HCT116 (cell line): ENCODE data around the gene RPL41.
A peak's percentile ranks its signal among the peaks of the same experiment; 100 is the strongest.

ENCODE experiments used
- ELF1 ChIP-seq: IDR thresholded peaks from 2 replicates; pipeline ENCODE4 v1.6.1; 2012; ENCODE audit warnings: low read depth, borderline replicate concordance
- JUND ChIP-seq: IDR thresholded peaks from 2 replicates; pipeline ENCODE4 v1.6.1; 2012
- POLR2A ChIP-seq: IDR thresholded peaks from 2 replicates; pipeline ENCODE4 v1.7.0; 2011; ENCODE audit warnings: borderline replicate concordance; ENCODE audit not compliant: insufficient read depth, insufficient read length; ENCODE audit errors: extremely low read depth
- RAD21 ChIP-seq: IDR thresholded peaks from 2 replicates; pipeline ENCODE4 v1.6.1; 2012; ENCODE audit warnings: low read depth, mild to moderate bottlenecking
- SP1 ChIP-seq: IDR thresholded peaks from 2 replicates; pipeline ENCODE4 v1.6.1; 2012; ENCODE audit warnings: low read depth
- SRF ChIP-seq: IDR thresholded peaks from 2 replicates; pipeline ENCODE4 v1.6.1; 2012; ENCODE audit warnings: low read depth
- YY1 ChIP-seq: IDR thresholded peaks from 2 replicates; pipeline ENCODE4 v1.6.1; 2011; ENCODE audit warnings: low read length, low read depth, moderate library complexity, mild to moderate bottlenecking; ENCODE audit not compliant: insufficient replicate concordance; ENCODE audit errors: extremely low read depth
- TF ChIP-seq, protein P1 (sequence below), 3 experiments: fragments of 200-600 bp in 1 of 3; sonication (generic) in 1 of 3; IDR thresholded peaks in 2 of 3; conservative IDR thresholded peaks in 1 of 3; 2 replicates each; pipeline ENCODE4 v1.5.1; 2012 to 2017; ENCODE audit warnings: low read depth in 2 of 3, low read length in 2 of 3, antibody characterized with exemption in 1 of 3, borderline replicate concordance in 1 of 3, control low read depth in 1 of 3, mild to moderate bottlenecking in 1 of 3, mixed read lengths in 1 of 3, mixed run types in 1 of 3, moderate library complexity in 1 of 3; ENCODE audit not compliant: insufficient read depth in 1 of 3
- TF ChIP-seq, protein P2 (sequence below): IDR thresholded peaks from 2 replicates; pipeline ENCODE4 v1.6.1; 2011; ENCODE audit warnings: mild to moderate bottlenecking, low read length, moderate library complexity; ENCODE audit not compliant: insufficient replicate concordance; ENCODE audit errors: extremely low read depth

DNA sequence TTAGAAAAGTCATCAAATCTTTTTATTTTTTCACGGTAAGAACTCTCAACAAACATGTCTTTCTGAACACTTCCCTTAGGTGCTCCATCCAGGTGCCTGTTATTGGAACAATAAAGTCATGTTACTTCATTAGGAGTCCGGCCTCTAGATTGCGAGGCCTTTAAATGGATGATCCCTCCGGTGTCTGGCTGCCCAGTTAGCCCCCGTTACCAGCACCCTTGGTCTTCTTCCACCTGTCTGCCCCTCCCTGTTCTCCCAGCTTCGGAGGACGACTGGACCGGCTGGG is 12.7 kb upstream of the RPL41 start:
- TF ChIP-seq POLR2A (no peak), JUND (0 out of 2 replicates have a peak, but pooled peaks have one; percentile 10), SP1 (no peak), YY1 (no peak), RAD21 (no peak), SRF (no peak), ELF1 (no peak)
- TF ChIP-seq, protein P1, sequence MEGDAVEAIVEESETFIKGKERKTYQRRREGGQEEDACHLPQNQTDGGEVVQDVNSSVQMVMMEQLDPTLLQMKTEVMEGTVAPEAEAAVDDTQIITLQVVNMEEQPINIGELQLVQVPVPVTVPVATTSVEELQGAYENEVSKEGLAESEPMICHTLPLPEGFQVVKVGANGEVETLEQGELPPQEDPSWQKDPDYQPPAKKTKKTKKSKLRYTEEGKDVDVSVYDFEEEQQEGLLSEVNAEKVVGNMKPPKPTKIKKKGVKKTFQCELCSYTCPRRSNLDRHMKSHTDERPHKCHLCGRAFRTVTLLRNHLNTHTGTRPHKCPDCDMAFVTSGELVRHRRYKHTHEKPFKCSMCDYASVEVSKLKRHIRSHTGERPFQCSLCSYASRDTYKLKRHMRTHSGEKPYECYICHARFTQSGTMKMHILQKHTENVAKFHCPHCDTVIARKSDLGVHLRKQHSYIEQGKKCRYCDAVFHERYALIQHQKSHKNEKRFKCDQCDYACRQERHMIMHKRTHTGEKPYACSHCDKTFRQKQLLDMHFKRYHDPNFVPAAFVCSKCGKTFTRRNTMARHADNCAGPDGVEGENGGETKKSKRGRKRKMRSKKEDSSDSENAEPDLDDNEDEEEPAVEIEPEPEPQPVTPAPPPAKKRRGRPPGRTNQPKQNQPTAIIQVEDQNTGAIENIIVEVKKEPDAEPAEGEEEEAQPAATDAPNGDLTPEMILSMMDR (IDR thresholded peaks at IDR 0.05 in 2 of 3, conservative IDR thresholded peaks at IDR 0.05 in 1 of 3; ENCODE audit: borderline replicate concordance in 1 of 3, insufficient read depth in 1 of 3, low read depth in 2 of 3, low read length in 2 of 3), result no peak
- TF ChIP-seq, protein P2, sequence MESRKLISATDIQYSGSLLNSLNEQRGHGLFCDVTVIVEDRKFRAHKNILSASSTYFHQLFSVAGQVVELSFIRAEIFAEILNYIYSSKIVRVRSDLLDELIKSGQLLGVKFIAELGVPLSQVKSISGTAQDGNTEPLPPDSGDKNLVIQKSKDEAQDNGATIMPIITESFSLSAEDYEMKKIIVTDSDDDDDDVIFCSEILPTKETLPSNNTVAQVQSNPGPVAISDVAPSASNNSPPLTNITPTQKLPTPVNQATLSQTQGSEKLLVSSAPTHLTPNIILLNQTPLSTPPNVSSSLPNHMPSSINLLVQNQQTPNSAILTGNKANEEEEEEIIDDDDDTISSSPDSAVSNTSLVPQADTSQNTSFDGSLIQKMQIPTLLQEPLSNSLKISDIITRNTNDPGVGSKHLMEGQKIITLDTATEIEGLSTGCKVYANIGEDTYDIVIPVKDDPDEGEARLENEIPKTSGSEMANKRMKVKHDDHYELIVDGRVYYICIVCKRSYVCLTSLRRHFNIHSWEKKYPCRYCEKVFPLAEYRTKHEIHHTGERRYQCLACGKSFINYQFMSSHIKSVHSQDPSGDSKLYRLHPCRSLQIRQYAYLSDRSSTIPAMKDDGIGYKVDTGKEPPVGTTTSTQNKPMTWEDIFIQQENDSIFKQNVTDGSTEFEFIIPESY, result no peak
